ENCODE results near the gene PRSS56.

PRSS56 gene

GRCh38 chr2:232540441-232541041, 20.4 kb downstream of the PRSS56 start:
- no peak for DNase-seq (ENCODE audit: low read depth in 1 of 2, low spot score in 1 of 2)

- DNase-seq (ENCODE audit: low read depth in 1 of 2, low spot score in 1 of 2), result no peak
Measured at GRCh38 chr2:232541195-232541960, 21.2 kb downstream of the PRSS56 start.

- no peak for DNase-seq (ENCODE audit: low read depth in 1 of 2, low spot score in 1 of 2)
Measured at GRCh38 chr2:232541961-232542714, 21.9 kb downstream of the PRSS56 start.

GRCh38 chr2:232542715-232543467, 22.7 kb downstream of the PRSS56 start:
- DNase-seq (ENCODE audit: low read depth in 1 of 2, low spot score in 1 of 2), result no peak

GRCh38 chr2:232543491-232543890, 23.3 kb downstream of the PRSS56 start:
- DNase-seq (ENCODE audit: low read depth in 1 of 2, low spot score in 1 of 2), result no peak

- no peak for DNase-seq (ENCODE audit: low read depth in 1 of 2, low spot score in 1 of 2)
Measured at GRCh38 chr2:232543928-232544631, 23.9 kb downstream of the PRSS56 start.

- no peak for DNase-seq (ENCODE audit: low read depth in 1 of 2, low spot score in 1 of 2)
Measured at GRCh38 chr2:232544674-232545073, 24.5 kb downstream of the PRSS56 start.

- DNase-seq (ENCODE audit: low read depth in 1 of 2, low spot score in 1 of 2), result no peak
Measured at GRCh38 chr2:232545511-232546375, 25.6 kb downstream of the PRSS56 start.

- DNase-seq (ENCODE audit: low read depth in 1 of 2, low spot score in 1 of 2), result no peak
Measured at GRCh38 chr2:232547991-232548390, 27.8 kb downstream of the PRSS56 start.

GRCh38 chr2:232549655-232550353, 29.6 kb downstream of the PRSS56 start:
- no peak for DNase-seq (ENCODE audit: low read depth in 1 of 2, low spot score in 1 of 2)

GRCh38 chr2:232550354-232551249, 30.4 kb downstream of the PRSS56 start, which contains the start of the genes EIF4E2 and TIGD1:
TSS of gene EIF4E2 (plus strand) at chr2:232550689. CDS start at chr2:232550725, 36 bp downstream.
TSS of gene TIGD1 (minus strand) at chr2:232550557. CDS start at chr2:232549882, 675 bp downstream.
- peak; percentile 88 to 90 for DNase-seq (ENCODE audit: low read depth in 1 of 2, low spot score in 1 of 2)

GRCh38 chr2:232551250-232551638, 31.1 kb downstream of the PRSS56 start:
- DNase-seq (ENCODE audit: low read depth in 1 of 2, low spot score in 1 of 2), result no peak

GRCh38 chr2:232551776-232552175, 31.6 kb downstream of the PRSS56 start:
- no peak for DNase-seq (ENCODE audit: low read depth in 1 of 2, low spot score in 1 of 2)

GRCh38 chr2:232556426-232556825, 36.2 kb downstream of the PRSS56 start:
- no peak for DNase-seq (ENCODE audit: low read depth in 1 of 2, low spot score in 1 of 2)

- DNase-seq (ENCODE audit: low read depth in 1 of 2, low spot score in 1 of 2), result no peak
Measured at GRCh38 chr2:232562515-232563151, 42.4 kb downstream of the PRSS56 start.

GRCh38 chr2:232563580-232563979, 43.4 kb downstream of the PRSS56 start:
- no peak for DNase-seq (ENCODE audit: low read depth in 1 of 2, low spot score in 1 of 2)

- no peak for DNase-seq (ENCODE audit: low read depth in 1 of 2, low spot score in 1 of 2)
Measured at GRCh38 chr2:232567721-232568120, 47.5 kb downstream of the PRSS56 start.

All from activated CD4-positive, alpha-beta T cell treated with anti-CD3 and anti-CD28 coated beads, Interleukin-2, amount 50 U/mL, for 24 hours (primary cell).